HL-60 (cell line): ENCODE results near the gene KLHDC2.

Source experiments
- GABPA ChIP-seq: IDR thresholded peaks from 2 replicates; pipeline ENCODE4 v1.6.1; 2012; ENCODE audit warnings: low read depth
- POLR2AphosphoS5 ChIP-seq: IDR thresholded peaks from 2 replicates; pipeline ENCODE4 v1.6.1; 2012; ENCODE audit warnings: low read depth
- TF ChIP-seq, protein P1 (sequence below): IDR thresholded peaks from one replicate; pipeline ENCODE4 v1.5.1; 2011; ENCODE audit warnings: low read length, control low read depth, inconsistent platforms; ENCODE audit not compliant: insufficient read depth
- TF ChIP-seq, protein P2 (sequence below): IDR thresholded peaks from 2 replicates; pipeline ENCODE4 v1.6.1; 2012; ENCODE audit warnings: low read depth; ENCODE audit not compliant: insufficient replicate concordance

DNA sequence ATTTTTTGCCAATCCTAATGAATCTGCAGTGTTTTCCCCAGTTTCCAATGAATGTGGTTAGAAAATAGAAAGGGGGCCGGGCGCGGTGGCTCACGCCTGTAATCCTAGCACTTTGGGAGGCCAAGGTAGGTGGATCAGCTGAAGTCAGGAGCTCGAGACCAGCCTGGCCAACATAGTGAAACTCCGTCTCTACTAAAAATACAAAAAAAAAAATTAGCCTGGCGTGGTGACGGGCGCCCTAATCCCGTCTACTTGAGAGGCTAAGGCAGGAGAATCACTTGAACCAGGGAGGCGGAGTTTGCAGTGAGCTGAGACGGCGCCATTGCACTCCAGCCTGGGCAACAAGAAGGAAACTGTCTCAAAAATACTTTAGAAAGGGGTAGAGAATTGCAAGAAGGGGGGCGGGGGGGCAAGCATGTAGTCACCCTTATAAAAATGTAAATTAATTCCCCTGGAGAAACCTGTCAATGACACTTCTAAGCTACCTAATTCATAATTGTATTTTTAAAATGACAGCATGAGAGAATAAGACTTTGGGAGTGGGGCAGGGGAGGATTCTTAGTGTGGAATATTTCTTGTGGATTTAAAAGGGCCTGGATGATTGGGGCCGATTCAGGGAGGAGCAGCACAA, 1.7 kb downstream of the KLHDC2 start:
- TF ChIP-seq, protein P1, sequence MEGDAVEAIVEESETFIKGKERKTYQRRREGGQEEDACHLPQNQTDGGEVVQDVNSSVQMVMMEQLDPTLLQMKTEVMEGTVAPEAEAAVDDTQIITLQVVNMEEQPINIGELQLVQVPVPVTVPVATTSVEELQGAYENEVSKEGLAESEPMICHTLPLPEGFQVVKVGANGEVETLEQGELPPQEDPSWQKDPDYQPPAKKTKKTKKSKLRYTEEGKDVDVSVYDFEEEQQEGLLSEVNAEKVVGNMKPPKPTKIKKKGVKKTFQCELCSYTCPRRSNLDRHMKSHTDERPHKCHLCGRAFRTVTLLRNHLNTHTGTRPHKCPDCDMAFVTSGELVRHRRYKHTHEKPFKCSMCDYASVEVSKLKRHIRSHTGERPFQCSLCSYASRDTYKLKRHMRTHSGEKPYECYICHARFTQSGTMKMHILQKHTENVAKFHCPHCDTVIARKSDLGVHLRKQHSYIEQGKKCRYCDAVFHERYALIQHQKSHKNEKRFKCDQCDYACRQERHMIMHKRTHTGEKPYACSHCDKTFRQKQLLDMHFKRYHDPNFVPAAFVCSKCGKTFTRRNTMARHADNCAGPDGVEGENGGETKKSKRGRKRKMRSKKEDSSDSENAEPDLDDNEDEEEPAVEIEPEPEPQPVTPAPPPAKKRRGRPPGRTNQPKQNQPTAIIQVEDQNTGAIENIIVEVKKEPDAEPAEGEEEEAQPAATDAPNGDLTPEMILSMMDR: no peak
- TF ChIP-seq, protein P2, sequence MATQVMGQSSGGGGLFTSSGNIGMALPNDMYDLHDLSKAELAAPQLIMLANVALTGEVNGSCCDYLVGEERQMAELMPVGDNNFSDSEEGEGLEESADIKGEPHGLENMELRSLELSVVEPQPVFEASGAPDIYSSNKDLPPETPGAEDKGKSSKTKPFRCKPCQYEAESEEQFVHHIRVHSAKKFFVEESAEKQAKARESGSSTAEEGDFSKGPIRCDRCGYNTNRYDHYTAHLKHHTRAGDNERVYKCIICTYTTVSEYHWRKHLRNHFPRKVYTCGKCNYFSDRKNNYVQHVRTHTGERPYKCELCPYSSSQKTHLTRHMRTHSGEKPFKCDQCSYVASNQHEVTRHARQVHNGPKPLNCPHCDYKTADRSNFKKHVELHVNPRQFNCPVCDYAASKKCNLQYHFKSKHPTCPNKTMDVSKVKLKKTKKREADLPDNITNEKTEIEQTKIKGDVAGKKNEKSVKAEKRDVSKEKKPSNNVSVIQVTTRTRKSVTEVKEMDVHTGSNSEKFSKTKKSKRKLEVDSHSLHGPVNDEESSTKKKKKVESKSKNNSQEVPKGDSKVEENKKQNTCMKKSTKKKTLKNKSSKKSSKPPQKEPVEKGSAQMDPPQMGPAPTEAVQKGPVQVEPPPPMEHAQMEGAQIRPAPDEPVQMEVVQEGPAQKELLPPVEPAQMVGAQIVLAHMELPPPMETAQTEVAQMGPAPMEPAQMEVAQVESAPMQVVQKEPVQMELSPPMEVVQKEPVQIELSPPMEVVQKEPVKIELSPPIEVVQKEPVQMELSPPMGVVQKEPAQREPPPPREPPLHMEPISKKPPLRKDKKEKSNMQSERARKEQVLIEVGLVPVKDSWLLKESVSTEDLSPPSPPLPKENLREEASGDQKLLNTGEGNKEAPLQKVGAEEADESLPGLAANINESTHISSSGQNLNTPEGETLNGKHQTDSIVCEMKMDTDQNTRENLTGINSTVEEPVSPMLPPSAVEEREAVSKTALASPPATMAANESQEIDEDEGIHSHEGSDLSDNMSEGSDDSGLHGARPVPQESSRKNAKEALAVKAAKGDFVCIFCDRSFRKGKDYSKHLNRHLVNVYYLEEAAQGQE: no peak
- TF ChIP-seq POLR2AphosphoS5 (no peak), GABPA (no peak)
